ENCODE measurements around the gene PLEKHA3.
A peak's percentile ranks its signal among the peaks of the same experiment; 100 is the strongest.

The PLEKHA3 gene

GRCh38 chr2:178478439-178479274 is 1.6 kb upstream of the PLEKHA3 start, which contains the start of gene FKBP7:
Gene FKBP7 (minus strand): TSS chr2:178478600. CDS start chr2:178478499, 101 bp downstream.
- peak; percentile 63 to 78 for DNase-seq (ENCODE audit: low read depth in 1 of 2, low spot score in 1 of 2)

- DNase-seq (ENCODE audit: low read depth in 1 of 2, low spot score in 1 of 2), result no peak
These were observed 1.0 kb upstream of the PLEKHA3 start for GRCh38 chr2:178479275-178479616.

GRCh38 chr2:178479758-178480226 is 465 bp upstream of the PLEKHA3 start:
- no peak for DNase-seq (ENCODE audit: low read depth in 1 of 2, low spot score in 1 of 2)

- DNase-seq (ENCODE audit: low read depth in 1 of 2, low spot score in 1 of 2), result no peak
These were observed 2.2 kb downstream of the PLEKHA3 start for GRCh38 chr2:178482437-178482836.

GRCh38 chr2:178484245-178485041 is 4.2 kb downstream of the PLEKHA3 start:
- DNase-seq (ENCODE audit: low read depth in 1 of 2, low spot score in 1 of 2), result no peak

GRCh38 chr2:178485356-178485755 is 5.1 kb downstream of the PLEKHA3 start:
- no peak for DNase-seq (ENCODE audit: low read depth in 1 of 2, low spot score in 1 of 2)

GRCh38 chr2:178491612-178492011 is 11.4 kb downstream of the PLEKHA3 start:
- DNase-seq (ENCODE audit: low read depth in 1 of 2, low spot score in 1 of 2), result no peak

GRCh38 chr2:178496049-178496448 is 15.8 kb downstream of the PLEKHA3 start:
- no peak for DNase-seq (ENCODE audit: low read depth in 1 of 2, low spot score in 1 of 2)

- DNase-seq (ENCODE audit: low read depth in 1 of 2, low spot score in 1 of 2), result no peak
These were observed 17.9 kb downstream of the PLEKHA3 start for GRCh38 chr2:178498137-178498536.

GRCh38 chr2:178499640-178500039 is 19.4 kb downstream of the PLEKHA3 start:
- no peak for DNase-seq (ENCODE audit: low read depth in 1 of 2, low spot score in 1 of 2)

GRCh38 chr2:178502751-178503150 is 22.5 kb downstream of the PLEKHA3 start:
- DNase-seq (ENCODE audit: low read depth in 1 of 2, low spot score in 1 of 2), result no peak

- DNase-seq (ENCODE audit: low read depth in 1 of 2, low spot score in 1 of 2), result no peak
These were observed 25.8 kb downstream of the PLEKHA3 start for GRCh38 chr2:178506101-178506500.

GRCh38 chr2:178506524-178506923 is 26.3 kb downstream of the PLEKHA3 start:
- no peak for DNase-seq (ENCODE audit: low read depth in 1 of 2, low spot score in 1 of 2)

GRCh38 chr2:178506949-178507348 is 26.7 kb downstream of the PLEKHA3 start:
- no peak for DNase-seq (ENCODE audit: low read depth in 1 of 2, low spot score in 1 of 2)

- no peak for DNase-seq (ENCODE audit: low read depth in 1 of 2, low spot score in 1 of 2)
These were observed 28.4 kb downstream of the PLEKHA3 start for GRCh38 chr2:178508646-178509045.

- DNase-seq (ENCODE audit: low read depth in 1 of 2, low spot score in 1 of 2), result no peak
These were observed 30.1 kb downstream of the PLEKHA3 start for GRCh38 chr2:178510384-178510783.

GRCh38 chr2:178512484-178512883 is 32.2 kb downstream of the PLEKHA3 start:
- DNase-seq (ENCODE audit: low read depth in 1 of 2, low spot score in 1 of 2), result no peak

- DNase-seq (ENCODE audit: low read depth in 1 of 2, low spot score in 1 of 2), result no peak
These were observed 33.6 kb downstream of the PLEKHA3 start for GRCh38 chr2:178513876-178514275.

- DNase-seq (ENCODE audit: low read depth in 1 of 2, low spot score in 1 of 2), result peak in 1 of 2 donors; percentile 5
These were observed 34.4 kb downstream of the PLEKHA3 start for GRCh38 chr2:178514664-178515063.

- no peak for DNase-seq (ENCODE audit: low read depth in 1 of 2, low spot score in 1 of 2)
These were observed 37.2 kb downstream of the PLEKHA3 start for GRCh38 chr2:178517496-178517895.

GRCh38 chr2:178521304-178522150 is 41.3 kb downstream of the PLEKHA3 start:
- no peak for DNase-seq (ENCODE audit: low read depth in 1 of 2, low spot score in 1 of 2)

All from activated T-helper 1 cell treated with anti-CD3 and anti-CD28 coated beads, Interleukin-2, amount 50 U/mL, for 16 hours (primary cell).